ENCODE measurements around the gene SBNO2.

SBNO2 gene

GRCh38 chr19:1070576-1070930, 103.5 kb downstream of the SBNO2 start:
- no peak overlapping the region for H3K4me3 ChIP-seq (ENCODE audit: low read depth, low read length)
- no peak for TF ChIP-seq CTCF (IDR thresholded peaks at IDR 0.05; ENCODE audit: borderline replicate concordance, insufficient read depth, low read depth, low read length)

- TF ChIP-seq CTCF (IDR thresholded peaks at IDR 0.05; ENCODE audit: borderline replicate concordance, insufficient read depth, low read depth, low read length) = 0 out of 2 replicates have a peak, but pooled peaks have one; percentile 14
Observed at GRCh38 chr19:1069009-1069779, 104.9 kb downstream of the SBNO2 start.

GRCh38 chr19:1068009-1069001, 105.8 kb downstream of the SBNO2 start:
- H3K4me3 ChIP-seq (ENCODE audit: low read depth, low read length) = peak overlapping the region; percentile 91
- no peak for TF ChIP-seq CTCF (IDR thresholded peaks at IDR 0.05; ENCODE audit: borderline replicate concordance, insufficient read depth, low read depth, low read length)

More at GRCh38 chr19:1069009-1069779, 104.9 kb downstream of the SBNO2 start:
- H3K4me3 ChIP-seq (ENCODE audit: low read depth, low read length) = peak overlapping the region; percentile 91

GRCh38 chr19:1067341-1067957, 106.6 kb downstream of the SBNO2 start:
- peak overlapping the region; percentile 91 for H3K4me3 ChIP-seq (ENCODE audit: low read depth, low read length)
- no peak for TF ChIP-seq CTCF (IDR thresholded peaks at IDR 0.05; ENCODE audit: borderline replicate concordance, insufficient read depth, low read depth, low read length)

GRCh38 chr19:1066748-1067340, 107.2 kb downstream of the SBNO2 start, which contains the start of gene ARHGAP45:
ARHGAP45 (plus strand) TSS chr19:1067167; CDS start chr19:1067406, 239 bp downstream.
- no peak for TF ChIP-seq CTCF (IDR thresholded peaks at IDR 0.05; ENCODE audit: borderline replicate concordance, insufficient read depth, low read depth, low read length)
- peak within 1 kb of the TSS; percentile 91 for H3K4me3 ChIP-seq (ENCODE audit: low read depth, low read length)

GRCh38 chr19:1066251-1066747, 107.8 kb downstream of the SBNO2 start:
- H3K4me3 ChIP-seq (ENCODE audit: low read depth, low read length) = peak overlapping the region; percentile 91
- no peak for TF ChIP-seq CTCF (IDR thresholded peaks at IDR 0.05; ENCODE audit: borderline replicate concordance, insufficient read depth, low read depth, low read length)
